GM12874 (cell line): Measurements from ENCODE around the gene ZRANB2.

Experiments
- TF ChIP-seq, protein P1 (sequence below): IDR thresholded peaks from 2 replicates; pipeline ENCODE4 v1.5.1; 2011; ENCODE audit warnings: low read depth, mild to moderate bottlenecking, control low read depth, low read length, moderate library complexity; ENCODE audit not compliant: insufficient read depth

The ZRANB2 gene

DNA sequence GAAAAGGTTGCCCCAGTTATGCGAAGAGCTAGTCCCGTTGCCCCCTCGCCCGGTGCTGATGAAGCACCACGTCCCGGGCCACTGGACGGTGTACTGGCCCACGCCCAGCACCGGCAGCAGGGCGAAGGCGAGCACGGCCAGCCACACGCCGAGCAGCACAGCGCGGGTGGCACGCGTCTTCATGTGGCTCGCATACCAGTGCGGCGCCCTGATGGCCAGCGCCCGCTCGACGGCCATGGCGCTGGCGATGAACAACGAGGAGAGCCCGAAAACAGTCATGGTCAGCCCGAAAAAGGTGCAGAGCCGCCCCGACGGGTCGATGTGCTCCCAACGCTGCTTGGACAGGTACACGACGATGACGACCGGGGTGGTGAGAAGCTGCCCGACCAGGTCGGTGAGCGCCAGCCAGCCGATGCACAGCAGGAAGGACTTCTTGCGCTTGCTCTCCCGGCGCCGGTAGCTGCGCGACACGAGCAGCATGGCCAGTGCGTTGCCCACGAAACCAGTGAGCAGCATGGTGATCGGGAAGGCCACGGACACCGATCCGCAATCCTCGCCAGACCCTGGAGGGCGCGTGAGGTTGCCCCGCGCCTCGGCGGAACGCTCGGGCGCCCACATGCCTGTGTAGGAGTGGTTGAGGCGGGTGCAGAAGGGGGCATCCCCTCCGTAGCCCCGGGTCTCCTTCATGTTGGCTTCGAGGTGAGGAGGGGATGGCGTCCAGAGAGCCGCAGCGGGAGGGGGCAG is 33.8 kb downstream of the ZRANB2 start:
- TF ChIP-seq, protein P1, sequence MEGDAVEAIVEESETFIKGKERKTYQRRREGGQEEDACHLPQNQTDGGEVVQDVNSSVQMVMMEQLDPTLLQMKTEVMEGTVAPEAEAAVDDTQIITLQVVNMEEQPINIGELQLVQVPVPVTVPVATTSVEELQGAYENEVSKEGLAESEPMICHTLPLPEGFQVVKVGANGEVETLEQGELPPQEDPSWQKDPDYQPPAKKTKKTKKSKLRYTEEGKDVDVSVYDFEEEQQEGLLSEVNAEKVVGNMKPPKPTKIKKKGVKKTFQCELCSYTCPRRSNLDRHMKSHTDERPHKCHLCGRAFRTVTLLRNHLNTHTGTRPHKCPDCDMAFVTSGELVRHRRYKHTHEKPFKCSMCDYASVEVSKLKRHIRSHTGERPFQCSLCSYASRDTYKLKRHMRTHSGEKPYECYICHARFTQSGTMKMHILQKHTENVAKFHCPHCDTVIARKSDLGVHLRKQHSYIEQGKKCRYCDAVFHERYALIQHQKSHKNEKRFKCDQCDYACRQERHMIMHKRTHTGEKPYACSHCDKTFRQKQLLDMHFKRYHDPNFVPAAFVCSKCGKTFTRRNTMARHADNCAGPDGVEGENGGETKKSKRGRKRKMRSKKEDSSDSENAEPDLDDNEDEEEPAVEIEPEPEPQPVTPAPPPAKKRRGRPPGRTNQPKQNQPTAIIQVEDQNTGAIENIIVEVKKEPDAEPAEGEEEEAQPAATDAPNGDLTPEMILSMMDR = no peak

DNA sequence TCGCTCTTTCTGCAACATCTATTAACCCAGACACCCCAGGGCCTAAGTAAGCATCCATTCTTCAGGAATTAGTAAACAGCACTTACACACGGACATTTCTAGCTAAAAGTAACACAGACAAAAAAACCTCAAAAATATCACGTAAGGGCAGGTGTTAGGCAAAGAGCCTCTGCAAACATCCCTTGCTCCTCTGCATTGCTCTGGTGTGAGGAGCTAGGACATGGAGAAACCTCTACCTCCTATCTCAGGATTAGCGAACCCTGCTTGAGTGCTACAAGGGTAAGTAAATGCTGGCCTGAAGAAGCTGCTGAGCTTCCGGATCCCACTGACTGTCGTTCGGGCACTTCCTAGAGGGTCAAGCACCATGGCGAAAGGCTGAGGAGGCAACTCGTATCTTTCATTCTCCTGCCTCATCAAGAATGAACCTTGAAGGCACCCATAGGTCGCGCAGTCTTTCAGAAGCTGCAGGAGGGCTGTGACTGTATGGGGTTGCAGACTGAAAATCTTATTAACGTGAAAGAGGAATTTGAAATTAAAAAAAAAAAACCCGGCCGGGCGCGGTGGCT is 35.3 kb downstream of the ZRANB2 start:
- TF ChIP-seq, protein P1 = no peak

DNA sequence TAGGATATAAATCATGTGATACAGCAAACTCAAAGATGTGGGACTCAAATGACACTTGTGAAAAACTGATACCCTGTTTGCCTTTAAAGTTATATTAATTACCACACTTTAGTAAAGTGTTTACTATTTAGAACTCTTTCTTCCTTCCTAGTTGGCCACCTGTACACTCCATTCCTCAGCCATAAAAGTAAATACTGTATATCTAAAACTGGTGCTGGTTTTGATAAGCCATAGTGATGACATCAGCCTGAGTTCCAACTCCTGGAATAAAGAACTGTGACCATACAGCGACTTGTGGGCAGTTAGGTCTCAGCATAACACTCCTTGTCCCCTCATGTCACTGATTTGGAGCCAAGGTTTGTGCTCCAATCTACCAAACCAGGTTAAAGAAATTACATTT is 36.0 kb downstream of the ZRANB2 start:
- TF ChIP-seq, protein P1 = no peak

DNA sequence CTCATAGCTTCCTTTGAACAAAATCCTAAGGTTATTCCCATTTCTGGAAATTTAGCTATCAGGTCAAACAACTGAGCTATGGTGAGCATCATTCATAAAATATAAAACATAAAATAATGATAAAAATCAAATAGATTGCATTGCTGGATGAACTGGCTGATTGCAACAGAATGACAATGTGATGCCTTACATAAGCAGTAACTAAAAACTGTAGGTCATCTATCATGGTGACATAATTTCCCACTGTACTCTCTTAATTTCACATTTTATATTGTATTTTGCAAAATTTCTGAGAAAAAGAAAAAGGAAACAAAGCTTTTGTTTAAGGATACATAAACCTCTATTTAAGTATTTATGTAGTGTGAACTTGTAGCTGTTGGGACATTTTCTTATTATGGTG is 37.8 kb downstream of the ZRANB2 start:
- TF ChIP-seq, protein P1 = no peak

DNA sequence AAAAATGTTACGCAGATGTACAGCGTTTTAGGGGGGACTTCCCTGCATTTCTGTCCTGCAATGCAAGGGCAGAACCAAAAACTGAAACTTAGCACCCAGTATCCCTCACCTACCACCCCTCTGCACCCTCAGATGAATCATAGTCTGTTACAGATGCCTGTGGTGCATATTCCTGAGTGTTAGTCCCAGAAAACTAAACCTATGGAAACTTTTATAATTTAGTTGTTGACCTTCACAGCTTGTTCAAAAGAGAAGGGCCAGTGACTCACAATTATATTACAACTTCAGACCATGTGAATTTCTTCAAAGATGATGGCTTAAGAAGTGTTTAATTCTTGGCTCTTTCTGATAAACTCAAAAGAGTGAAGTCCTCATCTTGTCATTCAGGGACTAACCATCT is 39.0 kb downstream of the ZRANB2 start:
- TF ChIP-seq, protein P1 = no peak

DNA sequence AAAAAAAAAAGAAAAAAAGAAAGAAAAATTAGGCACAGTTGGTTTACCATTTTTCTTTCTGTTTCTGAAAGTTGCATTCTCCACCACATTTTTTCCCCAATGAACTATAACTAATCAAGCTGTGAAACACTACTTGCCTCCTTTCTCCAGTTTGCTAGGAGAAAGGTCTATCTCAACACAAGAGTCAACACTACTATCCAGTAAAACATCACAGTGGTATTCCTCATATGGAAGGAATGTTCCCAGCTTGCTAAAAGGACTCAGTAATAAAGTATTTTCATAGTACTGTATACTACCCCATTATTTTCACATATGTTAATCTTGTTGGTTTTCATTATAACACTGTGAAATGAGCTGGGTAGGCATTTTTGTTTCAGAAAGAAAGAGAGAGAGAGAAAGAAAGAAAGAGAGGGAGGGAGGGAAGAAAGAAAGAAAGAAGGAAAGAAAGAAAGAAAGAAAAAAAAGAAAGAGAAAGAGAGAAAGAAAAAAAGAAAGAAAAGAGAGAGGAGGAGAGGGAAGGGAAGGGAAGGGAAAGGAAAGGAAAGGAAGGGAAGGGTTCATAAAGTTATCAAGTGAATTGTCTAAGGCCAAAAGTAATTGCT is 41.1 kb downstream of the ZRANB2 start:
- TF ChIP-seq, protein P1 = no peak

DNA sequence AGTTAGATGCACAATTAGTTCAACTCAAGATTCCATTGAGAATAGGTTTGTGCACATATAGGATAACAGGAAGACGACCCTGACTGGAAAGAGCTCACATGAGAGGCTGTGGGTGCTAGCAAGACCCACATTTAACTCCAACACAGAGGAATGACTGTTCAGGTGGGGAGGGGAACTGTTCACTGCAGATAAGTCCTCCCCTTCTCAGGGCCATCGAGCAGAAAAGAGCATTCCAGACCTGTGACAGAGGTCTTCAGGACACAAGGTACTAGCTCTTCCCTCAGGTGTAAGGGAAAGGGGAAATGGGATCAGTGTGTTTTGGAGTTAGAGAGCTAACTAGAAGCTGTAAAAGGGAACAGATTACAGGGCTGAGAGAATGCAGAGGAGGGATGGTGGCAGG is 41.9 kb downstream of the ZRANB2 start:
- TF ChIP-seq, protein P1 = no peak
